ENCODE data around the gene TRMT2B. TPM values are rescaled to one million over a fixed set of nuclear protein-coding genes. Genes with fewer than 3 reads are reported as not detected.

TRMT2B gene
- total RNA-seq, 1 experiment from 2014 or later = 9.5 TPM

GRCh38 chrX:101040197-101040596, 11.7 kb downstream of the TRMT2B start (continued):
- TF ChIP-seq CTCF (IDR thresholded peaks at IDR 0.05 in 2 of 3, conservative IDR thresholded peaks at IDR 0.05 in 1 of 3; ENCODE audit: borderline replicate concordance in 1 of 3, insufficient read depth in 1 of 3, low read depth in 2 of 3, low read length in 2 of 3) = no peak

- BruUV-seq (replicated peaks) = no TSS peak
- POLR2A ChIA-PET = no interaction called here
These were observed 14.7 kb downstream of the TRMT2B start for GRCh38 chrX:101037231-101037630.

More at GRCh38 chrX:101037231-101037630, 14.7 kb downstream of the TRMT2B start:
- Histone ChIP-seq H3K9me3 (ENCODE audit: control insufficient read depth in 1 of 2, insufficient read depth in 1 of 2, low read depth in 1 of 2, low read length in 2 of 2) (no peaks in the 10 kb centered on the region), H3K4me1 (ENCODE audit: control insufficient read depth in 1 of 2, insufficient read depth in 2 of 2, low read length in 2 of 2) (no peaks in the 10 kb centered on the region), H3K4me2 (ENCODE audit: low read length) (no peak overlapping the region), H3K9ac (ENCODE audit: low read length) (no peak overlapping the region), H3K4me3 (replicated peaks in 1 of 2; ENCODE audit: low read depth in 1 of 2, low read length in 2 of 2) (no peak overlapping the region), H2AFZ (ENCODE audit: low read depth, low read length, poor library complexity, severe bottlenecking) (no peak overlapping the region), H4K20me1 (ENCODE audit: insufficient read depth) (no peaks in the 10 kb centered on the region), H3K36me3 (ENCODE audit: control insufficient read depth in 1 of 2, insufficient read depth in 2 of 2, low read length in 2 of 2) (no peaks in the 10 kb centered on the region), H3K79me2 (ENCODE audit: insufficient read depth, low read length) (no peaks in the 10 kb centered on the region), H3K9me2 (ENCODE audit: insufficient read depth) (no peaks in the 10 kb centered on the region), H3K27ac (ENCODE audit: low read depth, low read length) (no peak overlapping the region), H3K27me3 (ENCODE audit: insufficient read depth, low read length) (no peaks in the 10 kb centered on the region)
- DNase-seq (ENCODE audit: low read depth, low spot score) = no peak
- CTCF ChIA-PET = no interaction called here
- TF ChIP-seq FOSL1 (IDR thresholded peaks at IDR 0.05; ENCODE audit: low read depth) (no peak), MAX (IDR thresholded peaks at IDR 0.05) (no peak), SIN3A (IDR thresholded peaks at IDR 0.05; ENCODE audit: low read depth) (no peak), JUND (IDR thresholded peaks at IDR 0.05) (no peak), EZH2phosphoT487 (IDR thresholded peaks at IDR 0.05; ENCODE audit: borderline replicate concordance) (no peak), SP1 (IDR thresholded peaks at IDR 0.05; ENCODE audit: low read depth) (no peak), CEBPB (IDR thresholded peaks at IDR 0.05; ENCODE audit: low read depth) (no peak), ZFX (IDR thresholded peaks at IDR 0.05) (no peak), EGR1 (IDR thresholded peaks at IDR 0.05; ENCODE audit: low read depth) (no peak), ATF3 (IDR thresholded peaks at IDR 0.05) (no peak), ELF1 (IDR thresholded peaks at IDR 0.05; ENCODE audit: borderline replicate concordance, low read depth) (no peak), SRF (IDR thresholded peaks at IDR 0.05; ENCODE audit: low read depth) (no peak), YY1 (IDR thresholded peaks at IDR 0.05; ENCODE audit: extremely low read depth, insufficient replicate concordance, low read depth, low read length) (no peak), TCF7L2 (IDR thresholded peaks at IDR 0.05; ENCODE audit: borderline replicate concordance, extremely low read depth, insufficient read depth, insufficient read length) (no peak), REST (IDR thresholded peaks at IDR 0.05; ENCODE audit: low read depth) (no peak)
- no peak for ATAC-seq
- intact Hi-C loops (cut with micrococcal nuclease) = no loop called here
- RAD21 ChIA-PET (ENCODE audit: low non-redundant PET in 1 of 2, low total read pairs in 2 of 2, uncharacterized antibody in 2 of 2, unreplicated experiment in 2 of 2) = no interaction called here

Measured in HCT116 (cell line).